A673 (cell line): Measurements from ENCODE around the gene TPD52L2.

Experiments used
- CTCF ChIP-seq: fragments of 300-800, 200-600 bp; sonication (generic); conservative IDR thresholded peaks from 2 replicates; pipeline ENCODE4 v1.5.1; 2017; ENCODE audit warnings: low read depth, mild to moderate bottlenecking, antibody characterized with exemption, low read length, moderate library complexity, mixed read lengths
- EZH2 ChIP-seq: fragments of 200-600 bp; sonication (generic); IDR thresholded peaks from 2 replicates; pipeline ENCODE4 v1.6.1; 2017; ENCODE audit warnings: borderline replicate concordance, low read depth, mild to moderate bottlenecking, mixed read lengths, antibody characterized with exemption, low read length; ENCODE audit not compliant: poor library complexity, severe bottlenecking

- TF ChIP-seq CTCF (no peak), EZH2 (no peak)
These were observed 31.4 kb downstream of the TPD52L2 start for GRCh38 chr20:63896264-63897105.
